GM10266 (cell line): Measurements from ENCODE around the gene SH2D4B.

Source experiments
- DNase-seq: peaks from one replicate; pipeline ENCODE4 v3.0.0; 2012; ENCODE audit errors: extremely low spot score
- CTCF ChIP-seq: IDR thresholded peaks from 2 replicates; pipeline ENCODE4 v1.5.1; 2012; ENCODE audit warnings: mild to moderate bottlenecking, low read depth; ENCODE audit not compliant: control insufficient read depth, insufficient read depth; ENCODE audit errors: missing control alignments

SH2D4B gene

GRCh38 chr10:80662429-80663261, 124.9 kb downstream of the SH2D4B start:
- peak; percentile 70 for DNase-seq
- TF ChIP-seq CTCF: peak; percentile 91

GRCh38 chr10:80664071-80664680, 126.5 kb downstream of the SH2D4B start:
- TF ChIP-seq CTCF: peak; percentile 89
- peak; percentile 52 for DNase-seq

- DNase-seq: no peak
- TF ChIP-seq CTCF: no peak
Observed at GRCh38 chr10:80669485-80669884, 131.8 kb downstream of the SH2D4B start.

GRCh38 chr10:80670774-80671173, 133.1 kb downstream of the SH2D4B start:
- DNase-seq: no peak
- TF ChIP-seq CTCF: no peak

- no peak for TF ChIP-seq CTCF
- no peak for DNase-seq
Observed at GRCh38 chr10:80671847-80672246, 134.1 kb downstream of the SH2D4B start.

GRCh38 chr10:80672613-80673012, 134.9 kb downstream of the SH2D4B start:
- DNase-seq: no peak
- TF ChIP-seq CTCF: no peak

GRCh38 chr10:80674809-80675208, 137.1 kb downstream of the SH2D4B start:
- DNase-seq: no peak
- no peak for TF ChIP-seq CTCF
